ENCODE data around the gene SBNO1.

GRCh38 chr12:123282111-123282510 lies 82.5 kb downstream of the SBNO1 start:
- no peak for TF ChIP-seq CTCF (IDR thresholded peaks at IDR 0.05; ENCODE audit: low read length)
- TF ChIP-seq EZH2 (optimal IDR thresholded peaks at IDR 0.05; ENCODE audit: low read depth, low read length) = no peak
